SK-N-SH (cell line): ENCODE measurements around the gene GAB1.

Experiments
- GABPA ChIP-seq: IDR thresholded peaks from 2 replicates; pipeline ENCODE4 v1.4.0; 2012; ENCODE audit warnings: low read depth, mild to moderate bottlenecking
- GATA2 ChIP-seq: sonication (generic); formaldehyde crosslinking; IDR thresholded peaks from 2 replicates; pipeline ENCODE4 v1.5.0; 2020; ENCODE audit warnings: mild to moderate bottlenecking, missing genetic modification reagents
- MXI1 ChIP-seq: IDR thresholded peaks from 2 replicates; pipeline ENCODE4 v1.6.1; 2012; ENCODE audit warnings: mild to moderate bottlenecking, low read depth, low read length, improper control_type of control experiment
- POLR2AphosphoS5 ChIP-seq: IDR thresholded peaks from 2 replicates; pipeline ENCODE4 v1.6.1; 2012; ENCODE audit warnings: low read depth, low read length
- RAD21 ChIP-seq: IDR thresholded peaks from 2 replicates; pipeline ENCODE4 v1.6.1; 2012; ENCODE audit warnings: mild to moderate bottlenecking, low read length
- REST ChIP-seq: IDR thresholded peaks from 2 replicates; pipeline ENCODE4 v1.6.1; 2012; ENCODE audit warnings: mild to moderate bottlenecking, low read depth, low read length, moderate library complexity
- RFX5 ChIP-seq: IDR thresholded peaks from 2 replicates; pipeline ENCODE4 v1.6.1; 2012; ENCODE audit warnings: mild to moderate bottlenecking, improper control_type of control experiment, low read length
- TCF12 ChIP-seq: IDR thresholded peaks from 2 replicates; pipeline ENCODE4 v1.4.0; 2012
- TF ChIP-seq, protein P1 (sequence below): fragments of 200-600 bp; sonication (generic); IDR thresholded peaks from 2 replicates; pipeline ENCODE4 v1.6.1; 2017; ENCODE audit warnings: antibody characterized with exemption, mild to moderate bottlenecking, moderate library complexity

- TF ChIP-seq RFX5 (no peak), RAD21 (no peak), GATA2 (CRISPR knock-in tag) (no peak), TCF12 (no peak), REST (no peak), MXI1 (no peak), POLR2AphosphoS5 (no peak), GABPA (no peak)
- TF ChIP-seq, protein P1, sequence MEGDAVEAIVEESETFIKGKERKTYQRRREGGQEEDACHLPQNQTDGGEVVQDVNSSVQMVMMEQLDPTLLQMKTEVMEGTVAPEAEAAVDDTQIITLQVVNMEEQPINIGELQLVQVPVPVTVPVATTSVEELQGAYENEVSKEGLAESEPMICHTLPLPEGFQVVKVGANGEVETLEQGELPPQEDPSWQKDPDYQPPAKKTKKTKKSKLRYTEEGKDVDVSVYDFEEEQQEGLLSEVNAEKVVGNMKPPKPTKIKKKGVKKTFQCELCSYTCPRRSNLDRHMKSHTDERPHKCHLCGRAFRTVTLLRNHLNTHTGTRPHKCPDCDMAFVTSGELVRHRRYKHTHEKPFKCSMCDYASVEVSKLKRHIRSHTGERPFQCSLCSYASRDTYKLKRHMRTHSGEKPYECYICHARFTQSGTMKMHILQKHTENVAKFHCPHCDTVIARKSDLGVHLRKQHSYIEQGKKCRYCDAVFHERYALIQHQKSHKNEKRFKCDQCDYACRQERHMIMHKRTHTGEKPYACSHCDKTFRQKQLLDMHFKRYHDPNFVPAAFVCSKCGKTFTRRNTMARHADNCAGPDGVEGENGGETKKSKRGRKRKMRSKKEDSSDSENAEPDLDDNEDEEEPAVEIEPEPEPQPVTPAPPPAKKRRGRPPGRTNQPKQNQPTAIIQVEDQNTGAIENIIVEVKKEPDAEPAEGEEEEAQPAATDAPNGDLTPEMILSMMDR, result no peak
Observed at GRCh38 chr4:143432258-143432591, 95.5 kb downstream of the GAB1 start.
